Measurements from ENCODE around the gene STRIP1.

- TF ChIP-seq CTCF (conservative IDR thresholded peaks at IDR 0.05; ENCODE audit: low read length): no peak
- no peak for TF ChIP-seq EZH2phosphoT487 (IDR thresholded peaks at IDR 0.05; ENCODE audit: borderline replicate concordance)
These were observed 36.3 kb downstream of the STRIP1 start, which contains the start of gene ALX3 for GRCh38 chr1:110070671-110071242.
